Kasumi-1 (cell line): Measurements from ENCODE around the gene FMNL2.

Experiments used
- DNase-seq, 2 experiments: peaks; one replicate each; lab custom pipeline; 2025; lab: John Stamatoyannopoulos, UW

The FMNL2 gene

GRCh38 chr2:152405206-152406118 lies 70.5 kb downstream of the FMNL2 start:
- no peak for DNase-seq

- peak; percentile 41 to 45 for DNase-seq
These were observed 71.3 kb downstream of the FMNL2 start for GRCh38 chr2:152406119-152406835.

- no peak for DNase-seq
These were observed 71.8 kb downstream of the FMNL2 start for GRCh38 chr2:152406836-152407161.

- DNase-seq = peak; percentile 63 to 79
These were observed 72.3 kb downstream of the FMNL2 start for GRCh38 chr2:152407204-152407721.

GRCh38 chr2:152407806-152408205 lies 72.8 kb downstream of the FMNL2 start:
- DNase-seq = no peak

- no peak for DNase-seq
These were observed 73.3 kb downstream of the FMNL2 start for GRCh38 chr2:152408254-152408653.

- no peak for DNase-seq
These were observed 74.6 kb downstream of the FMNL2 start for GRCh38 chr2:152409386-152410164.

- DNase-seq = no peak
These were observed 75.2 kb downstream of the FMNL2 start for GRCh38 chr2:152410165-152410597.

- peak; percentile 88 to 93 for DNase-seq
These were observed 76.2 kb downstream of the FMNL2 start for GRCh38 chr2:152411154-152411553.

- DNase-seq = no peak
These were observed 78.5 kb downstream of the FMNL2 start for GRCh38 chr2:152413228-152414030.

- no peak for DNase-seq
These were observed 80.3 kb downstream of the FMNL2 start for GRCh38 chr2:152415231-152415642.

GRCh38 chr2:152415796-152416195 lies 80.8 kb downstream of the FMNL2 start:
- no peak for DNase-seq

- DNase-seq = peak; percentile 30 to 34
These were observed 83.7 kb downstream of the FMNL2 start for GRCh38 chr2:152418688-152419087.

- no peak for DNase-seq
These were observed 85.0 kb downstream of the FMNL2 start for GRCh38 chr2:152419944-152420343.

- DNase-seq = no peak
These were observed 85.4 kb downstream of the FMNL2 start for GRCh38 chr2:152420363-152420762.

GRCh38 chr2:152420936-152421335 lies 86.0 kb downstream of the FMNL2 start:
- no peak for DNase-seq

- peak; percentile 99 for DNase-seq
These were observed 86.8 kb downstream of the FMNL2 start for GRCh38 chr2:152421521-152422370.

- DNase-seq = no peak
These were observed 88.7 kb downstream of the FMNL2 start for GRCh38 chr2:152423684-152424083.

- no peak for DNase-seq
These were observed 91.1 kb downstream of the FMNL2 start for GRCh38 chr2:152425765-152426727.
